Subcutaneous abdominal adipose tissue (tissue), 5 donors: ENCODE data around the gene FAM171A2.
"Not testable (repeated sequence)": the region's sequence is repeated elsewhere in the genome, so short reads cannot be mapped to it uniquely, and the experiment has no call there.

Experiments
- H3K27ac ChIP-seq: one replicate; pipeline ENCODE4 v1.7.0; 2013; ENCODE audit warnings: low read depth, mild to moderate bottlenecking, inconsistent platforms, low read length, moderate library complexity
- H3K27me3 ChIP-seq, 5 donors: one replicate each; pipeline ENCODE4 v1.7.0; 2013; ENCODE audit warnings: low read length in 5 of 5, inconsistent platforms in 1 of 5; ENCODE audit not compliant: control insufficient read depth in 5 of 5, insufficient read depth in 4 of 5
- H3K36me3 ChIP-seq, 5 donors: one replicate each; pipeline ENCODE4 v1.7.0; 2013; ENCODE audit warnings: low read length in 5 of 5; ENCODE audit not compliant: control insufficient read depth in 5 of 5, insufficient read depth in 5 of 5
- H3K4me1 ChIP-seq, 5 donors: one replicate each; pipeline ENCODE4 v1.7.0; 2013; ENCODE audit warnings: low read length in 5 of 5, mild to moderate bottlenecking in 3 of 5, moderate library complexity in 1 of 5; ENCODE audit not compliant: control insufficient read depth in 5 of 5, insufficient read depth in 5 of 5
- H3K4me3 ChIP-seq, 5 donors: one replicate each; pipeline ENCODE4 v1.7.0; 2013; ENCODE audit warnings: low read length in 5 of 5, low read depth in 1 of 5
- H3K9ac ChIP-seq, 5 donors: one replicate each; pipeline ENCODE4 v1.7.0; 2013; ENCODE audit warnings: low read length in 5 of 5, mild to moderate bottlenecking in 4 of 5, moderate library complexity in 3 of 5
- H3K9me3 ChIP-seq, 5 donors: one replicate each; pipeline ENCODE4 v1.7.0; 2013; ENCODE audit warnings: low read length in 5 of 5; ENCODE audit not compliant: control insufficient read depth in 5 of 5
- donor health status: healthy.
- donor health status: healthy.
- donor health status: healthy.
- donor health status: healthy.
- donor health status: healthy.

FAM171A2 gene

GRCh38 chr17:44335968-44336367 lies 27.7 kb downstream of the FAM171A2 start:
- Histone ChIP-seq H3K4me1 (peaks cover 3 to 18% (median 5%) of the 10 kb centered on the region in 5 donors), H3K27ac (no peak overlapping the region), H3K27me3 (peaks cover 0 to 6% (median 0%) of the 10 kb centered on the region in 5 donors), H3K9ac (no peak overlapping the region), H3K4me3 (no peak overlapping the region), H3K9me3 (no peaks in the 10 kb centered on the region), H3K36me3 (no peaks in the 10 kb centered on the region)

- H3K36me3 ChIP-seq = no peaks in the 10 kb centered on the region
These were observed 28.1 kb downstream of the FAM171A2 start for GRCh38 chr17:44335564-44335963.

GRCh38 chr17:44334727-44335126 lies 28.9 kb downstream of the FAM171A2 start:
- H3K27ac ChIP-seq = no peak overlapping the region
- peaks cover 0 to 6% (median 0%) of the 10 kb centered on the region in 5 donors for H3K27me3 ChIP-seq
- no peak overlapping the region for H3K4me3 ChIP-seq
- no peak overlapping the region for H3K9ac ChIP-seq
- H3K9me3 ChIP-seq = no peaks in the 10 kb centered on the region
- H3K4me1 ChIP-seq = peaks cover 3 to 19% (median 6%) of the 10 kb centered on the region in 5 donors
- no peaks in the 10 kb centered on the region for H3K36me3 ChIP-seq

More at GRCh38 chr17:44335564-44335963, 28.1 kb downstream of the FAM171A2 start:
- peaks cover 0 to 6% (median 0%) of the 10 kb centered on the region in 5 donors for H3K27me3 ChIP-seq
- H3K4me1 ChIP-seq = peaks cover 3 to 19% (median 6%) of the 10 kb centered on the region in 5 donors
- H3K4me3 ChIP-seq = no peak overlapping the region
- H3K27ac ChIP-seq = no peak overlapping the region
- H3K9me3 ChIP-seq = no peaks in the 10 kb centered on the region
- H3K9ac ChIP-seq = no peak overlapping the region

- no peak overlapping the region for H3K4me3 ChIP-seq
- no peak overlapping the region for H3K9ac ChIP-seq
- no peaks in the 10 kb centered on the region for H3K36me3 ChIP-seq
- H3K27ac ChIP-seq = no peak overlapping the region
- H3K4me1 ChIP-seq = peaks cover 3 to 19% (median 6%) of the 10 kb centered on the region in 5 donors
- no peaks in the 10 kb centered on the region for H3K9me3 ChIP-seq
- peaks cover 0 to 6% (median 0%) of the 10 kb centered on the region in 5 donors for H3K27me3 ChIP-seq
These were observed 29.3 kb downstream of the FAM171A2 start for GRCh38 chr17:44334315-44334714.

- H3K9me3 ChIP-seq = no peaks in the 10 kb centered on the region
- no peak overlapping the region for H3K27ac ChIP-seq
- H3K4me3 ChIP-seq = no peak overlapping the region
- no peak overlapping the region for H3K9ac ChIP-seq
- peaks cover 0 to 4% (median 0%) of the 10 kb centered on the region in 5 donors for H3K27me3 ChIP-seq
- no peaks in the 10 kb centered on the region for H3K36me3 ChIP-seq
- H3K4me1 ChIP-seq = peaks cover 3 to 19% (median 6%) of the 10 kb centered on the region in 5 donors
These were observed 30.3 kb downstream of the FAM171A2 start for GRCh38 chr17:44333371-44333770.

- Histone ChIP-seq H3K4me3 (no peak overlapping the region), H3K4me1 (peaks cover 4 to 23% (median 13%) of the 10 kb centered on the region in 5 donors), H3K27ac (no peak overlapping the region), H3K27me3 (peaks cover 0 to 4% (median 0%) of the 10 kb centered on the region in 5 donors), H3K36me3 (no peaks in the 10 kb centered on the region), H3K9me3 (no peaks in the 10 kb centered on the region), H3K9ac (no peak overlapping the region)
These were observed 32.3 kb downstream of the FAM171A2 start for GRCh38 chr17:44331249-44331760.

GRCh38 chr17:44330263-44330662 lies 33.4 kb downstream of the FAM171A2 start:
- H3K9ac ChIP-seq, H3K9me3 ChIP-seq, H3K27ac ChIP-seq, H3K36me3 ChIP-seq, H3K4me3 ChIP-seq, H3K27me3 ChIP-seq: not testable (repeated sequence)
- H3K4me1 ChIP-seq = peaks cover 4 to 28% (median 22%) of the 10 kb centered on the region in 5 donors

GRCh38 chr17:44329516-44329915 lies 34.1 kb downstream of the FAM171A2 start:
- not testable (repeated sequence) for H3K36me3 ChIP-seq, H3K9ac ChIP-seq, H3K9me3 ChIP-seq, H3K27ac ChIP-seq, H3K4me3 ChIP-seq, H3K27me3 ChIP-seq
- H3K4me1 ChIP-seq = peaks cover 4 to 34% (median 25%) of the 10 kb centered on the region in 5 donors

- no peak overlapping the region for H3K27ac ChIP-seq
- no peak overlapping the region for H3K4me3 ChIP-seq
- H3K36me3 ChIP-seq = no peaks in the 10 kb centered on the region
- H3K27me3 ChIP-seq = no peaks in the 10 kb centered on the region
- H3K4me1 ChIP-seq = peaks cover 5 to 38% (median 31%) of the 10 kb centered on the region in 5 donors
- no peak overlapping the region for H3K9ac ChIP-seq
- H3K9me3 ChIP-seq = no peaks in the 10 kb centered on the region
These were observed 35.8 kb downstream of the FAM171A2 start for GRCh38 chr17:44327715-44328449.

GRCh38 chr17:44326861-44327444 lies 36.7 kb downstream of the FAM171A2 start:
- Histone ChIP-seq H3K9ac (no peak overlapping the region), H3K27ac (no peak overlapping the region), H3K4me1 (peaks cover 5 to 39% (median 31%) of the 10 kb centered on the region in 5 donors)

More at GRCh38 chr17:44326861-44327444, 36.7 kb downstream of the FAM171A2 start:
- Histone ChIP-seq H3K36me3 (peaks cover 0 to 6% (median 5%) of the 10 kb centered on the region in 5 donors), H3K4me3 (peak overlapping the region in 4 of 5 donors; percentile 10 to 55 (median 40)), H3K27me3 (no peaks in the 10 kb centered on the region), H3K9me3 (no peaks in the 10 kb centered on the region)
